NCI-H1694 treated with DMSO at 0.1 percent for 48 hours (cell line): Measurements from ENCODE around the gene GPER1.
"Not testable (repeated sequence)": the region's sequence is repeated elsewhere in the genome, so short reads cannot be mapped to it uniquely, and the experiment has no call there.

Experiments used
- DNase-seq: peaks from one replicate; lab custom pipeline; 2025; lab: John Stamatoyannopoulos, UW

GPER1 gene

DNA sequence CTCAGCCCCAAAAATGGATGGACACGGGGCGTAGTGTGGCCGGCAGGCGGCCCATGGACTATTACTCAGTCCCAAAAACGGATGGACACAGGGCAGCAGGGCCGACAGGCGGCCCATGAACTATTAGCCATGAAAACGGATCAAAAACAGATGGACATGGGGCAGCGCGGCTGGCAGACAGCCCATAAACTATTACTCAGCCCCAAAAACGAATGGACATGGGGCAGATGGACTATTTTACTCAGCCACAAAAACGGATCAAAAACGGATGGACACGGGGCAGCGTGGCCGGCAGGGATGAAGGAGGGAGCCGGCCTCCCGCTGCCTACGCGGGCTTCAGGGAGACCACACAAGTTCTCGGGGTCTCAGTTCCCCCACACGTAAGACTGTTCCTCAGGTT is 32.9 kb downstream of the GPER1 start:
- no peak for DNase-seq

DNA sequence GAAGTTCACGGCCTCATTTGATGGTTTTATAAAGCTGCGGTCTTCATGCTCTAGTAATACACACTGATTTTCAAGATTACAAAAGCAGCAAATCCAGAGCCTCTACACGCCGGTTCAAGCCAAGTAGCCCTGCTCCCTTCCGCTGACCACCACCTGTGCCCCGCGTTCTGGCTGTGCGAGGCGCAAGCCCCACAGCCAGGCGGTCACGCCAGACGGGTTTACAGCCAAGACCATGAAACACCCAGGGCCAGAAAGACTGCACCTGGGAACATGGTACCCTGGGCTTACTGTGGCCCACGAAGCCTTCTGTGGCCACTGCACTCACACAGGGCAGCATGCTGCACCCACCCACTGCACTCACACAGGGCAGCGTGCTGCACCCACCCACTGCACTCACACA is 33.6 kb downstream of the GPER1 start:
- no peak for DNase-seq

DNA sequence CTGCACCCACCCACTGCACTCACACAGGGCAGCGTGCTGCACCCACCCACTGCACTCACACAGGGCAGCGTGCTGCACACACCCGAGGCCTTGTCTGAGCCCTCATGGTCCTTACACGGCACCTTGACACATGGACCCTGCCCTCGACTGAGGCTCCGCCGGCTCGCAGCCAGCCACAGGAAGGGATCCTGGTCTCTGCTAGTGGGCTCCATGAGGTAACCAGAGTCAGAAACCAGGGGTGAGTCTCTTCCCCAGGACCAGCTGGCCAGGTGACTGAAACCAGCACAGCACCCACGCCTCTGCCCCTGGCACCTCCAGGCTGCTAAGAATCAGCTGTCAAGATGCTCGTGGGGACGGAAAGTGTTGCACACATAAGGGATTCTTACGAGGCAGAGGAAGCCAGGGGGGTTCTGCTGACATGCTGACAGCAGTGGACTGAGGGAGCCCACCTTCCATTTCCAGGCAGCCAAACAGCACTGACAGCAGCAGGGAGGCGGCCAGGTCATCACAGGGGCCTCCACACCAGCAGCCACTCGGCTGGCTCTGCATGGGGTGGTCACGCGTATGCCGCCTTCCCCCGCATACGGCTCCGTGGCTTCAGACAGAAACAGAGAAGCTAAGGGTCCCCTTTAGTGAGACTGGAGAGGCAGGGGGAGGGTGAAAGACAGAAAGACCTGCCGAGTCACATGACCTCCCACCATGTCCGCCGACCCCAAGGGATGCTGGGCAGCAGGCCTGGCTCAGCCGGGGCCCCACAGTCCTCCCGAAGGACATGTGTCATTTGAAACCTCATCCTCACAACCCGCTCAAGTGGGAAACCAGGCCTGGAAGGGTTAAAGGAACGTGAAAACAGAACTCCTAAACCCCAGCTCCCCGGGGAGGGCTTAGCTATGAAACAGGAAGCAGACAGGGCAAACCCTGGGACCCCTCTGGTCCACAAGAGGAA is 34.2 kb downstream of the GPER1 start:
- DNase-seq = no peak

- DNase-seq = no peak
These were observed 35.1 kb downstream of the GPER1 start for GRCh38 chr7:1122832-1123501.

- DNase-seq = no peak
These were observed 35.8 kb downstream of the GPER1 start for GRCh38 chr7:1123715-1124114.

GRCh38 chr7:1124164-1124563 is 36.3 kb downstream of the GPER1 start:
- no peak for DNase-seq

DNA sequence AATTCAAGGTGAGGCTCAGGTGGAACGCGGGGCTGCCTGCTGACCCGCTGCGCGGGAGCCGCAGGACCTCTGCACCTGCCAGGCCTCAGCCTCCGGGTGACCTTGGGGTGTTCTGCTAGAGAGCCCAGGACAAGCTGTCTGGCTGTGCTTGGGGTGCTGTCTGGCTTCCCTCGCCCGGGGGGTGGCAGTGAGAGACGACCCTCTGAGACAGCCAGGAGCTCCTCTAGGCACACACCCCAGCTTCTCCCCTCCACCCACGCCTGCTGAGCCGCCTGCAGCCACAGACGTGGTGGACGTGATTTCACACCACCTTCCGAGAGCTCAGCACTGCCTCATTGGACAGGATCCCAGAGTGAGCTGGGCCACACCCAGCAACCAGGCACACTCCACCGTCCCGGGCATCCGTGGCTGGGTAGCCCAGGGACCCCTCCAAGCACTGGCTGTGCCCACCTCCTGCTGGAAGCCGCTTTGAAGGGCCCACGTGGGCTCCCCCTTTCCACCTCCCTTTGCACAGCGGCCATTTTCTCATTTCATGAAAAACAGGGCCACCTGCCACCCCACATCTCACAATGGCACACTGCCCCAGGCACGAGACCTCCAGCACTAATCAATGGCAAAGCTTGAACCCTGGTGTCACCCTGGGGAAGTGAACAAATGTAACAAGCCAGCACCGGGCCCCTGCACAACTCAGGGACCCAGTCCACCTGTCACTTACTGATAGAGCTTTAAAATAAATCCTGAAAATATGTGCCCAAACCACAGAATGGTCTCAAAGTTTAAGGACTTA is 37.1 kb downstream of the GPER1 start:
- no peak for DNase-seq

- no peak for DNase-seq
These were observed 37.7 kb downstream of the GPER1 start for GRCh38 chr7:1125603-1125969.

DNA sequence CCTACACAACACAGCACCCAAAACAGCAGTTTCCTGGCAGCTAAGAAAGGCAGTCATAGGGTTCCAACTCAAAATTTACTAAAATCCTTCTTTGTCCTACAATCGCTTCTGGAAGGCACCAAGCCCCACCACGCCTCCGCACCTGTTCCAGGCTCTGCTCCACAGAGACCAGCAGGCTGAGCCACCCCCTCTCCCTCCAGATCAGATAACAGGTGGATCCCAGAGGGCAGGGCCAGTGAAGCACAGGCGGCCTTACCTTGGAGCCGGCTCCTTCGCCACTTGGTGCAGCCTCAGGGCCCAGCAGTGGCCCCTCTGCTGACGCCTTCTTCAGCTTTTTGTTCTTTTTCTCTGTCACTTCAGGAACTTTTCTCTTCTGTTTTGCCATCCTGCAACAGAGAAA is 39.1 kb downstream of the GPER1 start:
- no peak for DNase-seq

DNA sequence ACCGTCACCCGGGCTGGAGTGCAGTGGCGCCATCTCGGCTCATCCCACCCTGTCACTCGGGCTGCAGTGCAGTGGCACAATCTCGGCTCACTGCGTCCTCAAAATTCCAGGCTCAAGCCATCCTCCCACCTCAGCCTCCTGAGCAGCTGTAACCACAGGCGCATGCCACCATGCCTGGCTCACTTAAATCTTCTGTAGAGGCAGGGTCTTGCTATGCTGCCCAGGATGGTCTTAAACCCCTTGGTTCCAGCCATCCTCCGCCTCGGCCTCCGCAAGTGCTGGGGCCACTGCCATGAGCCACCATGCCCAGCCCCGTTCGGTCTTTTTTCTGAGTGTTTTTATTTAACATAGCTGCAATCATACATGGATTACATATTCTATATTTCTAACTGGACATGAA is 41.5 kb downstream of the GPER1 start:
- DNase-seq = no peak

GRCh38 chr7:1130021-1130990 is 42.4 kb downstream of the GPER1 start:
- DNase-seq = no peak

GRCh38 chr7:1131471-1132265 is 43.8 kb downstream of the GPER1 start:
- no peak for DNase-seq

DNA sequence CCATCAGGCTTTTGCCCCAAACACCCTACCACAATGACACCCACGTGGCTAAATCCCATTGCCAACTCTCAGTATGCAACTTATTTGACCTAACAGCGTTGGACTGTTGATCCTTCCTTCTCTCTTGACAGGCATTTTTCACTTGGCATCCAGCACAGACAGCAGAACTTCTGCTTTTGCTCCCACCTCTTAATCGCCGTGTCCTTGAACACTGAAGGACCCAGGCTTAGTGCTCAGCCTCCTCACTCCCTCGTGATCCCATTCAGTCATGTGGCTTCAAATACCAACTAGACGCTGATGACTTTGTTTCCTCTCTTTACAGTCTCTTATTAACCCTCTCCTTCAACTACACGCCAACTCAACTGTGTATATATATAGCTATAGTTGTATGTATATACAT is 47.0 kb downstream of the GPER1 start:
- DNase-seq = no peak

- no peak for DNase-seq
These were observed 49.1 kb downstream of the GPER1 start for GRCh38 chr7:1136841-1137516.

- DNase-seq = no peak
These were observed 49.7 kb downstream of the GPER1 start for GRCh38 chr7:1137517-1138167.

DNA sequence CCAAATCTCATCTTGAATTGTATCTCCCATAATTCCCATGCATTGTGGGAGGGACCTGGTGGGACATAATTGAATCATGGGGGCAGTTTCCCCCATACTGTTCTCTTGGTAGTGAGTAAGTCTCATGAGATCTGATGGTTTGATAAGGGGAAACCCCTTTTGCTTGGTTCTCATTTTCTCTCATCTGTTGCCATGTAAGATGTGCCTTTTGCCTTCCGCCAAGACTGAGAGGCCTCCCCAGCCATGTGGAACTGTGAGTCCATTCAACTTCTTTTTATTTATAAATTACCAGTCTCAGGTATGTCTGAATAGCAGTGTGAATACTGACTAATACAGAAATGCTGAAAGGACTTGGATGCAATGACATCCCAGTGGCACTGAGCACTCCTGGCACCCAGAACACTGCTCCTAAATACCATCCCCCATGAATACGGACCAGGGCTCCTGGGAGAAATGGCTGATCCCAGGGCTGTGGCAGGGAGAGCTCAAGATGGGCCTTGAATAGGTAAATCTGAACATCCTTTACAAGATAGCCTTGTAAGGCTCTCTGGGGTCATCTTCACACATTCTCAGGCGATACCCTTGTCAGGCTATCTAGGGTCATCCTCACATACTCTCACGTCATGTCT is 52.7 kb downstream of the GPER1 start:
- no peak for DNase-seq

DNA sequence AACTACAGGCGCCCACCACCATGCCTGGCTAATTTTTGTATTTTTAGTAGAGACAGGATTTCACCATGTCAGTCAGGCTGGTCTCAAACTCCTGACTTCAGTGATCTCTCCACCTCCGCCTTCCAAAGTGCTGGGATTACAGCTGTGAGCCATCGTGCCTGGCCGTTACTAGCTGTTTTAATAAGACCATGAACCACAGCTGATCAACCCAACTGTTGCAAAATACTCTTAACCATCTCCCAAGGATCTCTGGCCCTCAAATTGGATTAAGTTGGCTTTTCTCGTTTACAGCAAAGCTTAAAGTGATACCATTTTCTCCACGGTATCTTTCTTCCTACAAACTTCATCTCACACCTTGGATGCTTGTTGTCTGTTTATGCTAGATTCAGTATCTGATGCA is 53.7 kb downstream of the GPER1 start:
- DNase-seq = no peak

GRCh38 chr7:1142051-1142635 is 54.2 kb downstream of the GPER1 start:
- no peak for DNase-seq

DNA sequence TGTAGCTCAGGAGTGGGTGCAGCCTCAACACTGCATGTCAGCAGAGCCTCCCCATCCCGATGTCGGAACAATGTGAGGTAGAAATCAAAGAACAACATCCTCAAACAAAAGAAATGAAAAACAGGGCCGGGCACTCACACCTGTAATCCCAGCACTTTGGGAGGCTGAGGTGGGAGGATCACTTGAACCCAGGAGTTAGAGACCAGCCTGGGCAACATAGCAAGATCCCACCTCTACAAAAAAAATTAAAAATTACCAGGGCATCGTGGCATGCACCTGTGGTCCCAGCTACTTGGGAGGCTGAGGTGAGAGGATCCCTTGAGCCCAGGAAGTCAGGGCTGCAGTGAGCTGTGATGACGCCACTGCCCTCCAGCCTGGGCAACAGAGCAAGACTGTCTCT is 55.1 kb downstream of the GPER1 start:
- not testable (repeated sequence) for DNase-seq
